ENCODE results near the gene CPA2. TPM values are rescaled to one million over a fixed set of nuclear protein-coding genes. Genes with fewer than 3 reads are reported as not detected.

The CPA2 gene
- total and polyA plus RNA-seq, 2 experiments from 2014 or later = not detected

- TF ChIP-seq ZNF462 (CRISPR knock-in tag; IDR thresholded peaks at IDR 0.05) (no peak), EZH2phosphoT487 (IDR thresholded peaks at IDR 0.05; ENCODE audit: unreplicated experiment) (no peak), ETS1 (IDR thresholded peaks at IDR 0.05) (no peak), JUNB (IDR thresholded peaks at IDR 0.05; ENCODE audit: unreplicated experiment) (no peak), ZNF331 (CRISPR knock-in tag; IDR thresholded peaks at IDR 0.05; ENCODE audit: low read depth) (no peak)
Measured at GRCh38 chr7:130303982-130304381, 37.3 kb downstream of the CPA2 start (continued).

- DNase-seq (ENCODE audit: low spot score) (no peak), ATAC-seq (no peak)
- Mint-ChIP-seq H3K4me1 (no peaks in the 10 kb centered on the region), H3K27ac (no peak overlapping the region), H3K4me3 (no peak overlapping the region), H3K36me3 (ENCODE audit: low read depth) (no peaks in the 10 kb centered on the region), H3K27me3 (ENCODE audit: insufficient read depth, low read depth, poor library complexity) (peaks cover 9% of the 10 kb centered on the region), H3K9me3 (no peaks in the 10 kb centered on the region; the same call in 2 of the 3 replicates)
- Histone ChIP-seq H3K79me2 (replicated peaks; ENCODE audit: insufficient read depth) (no peaks in the 10 kb centered on the region), H3K9me2 (ENCODE audit: insufficient read depth) (no peaks in the 10 kb centered on the region), H3F3A (replicated peaks; ENCODE audit: low read depth) (no peaks in the 10 kb centered on the region), H3K4me2 (no peak overlapping the region), H2AFZ (peak overlapping the region; percentile 14; the same call in 1 of the 2 replicates), H4K20me1 (replicated peaks; ENCODE audit: insufficient read depth) (no peaks in the 10 kb centered on the region), H3K27me3 (ENCODE audit: insufficient read depth) (no peaks in the 10 kb centered on the region), H3K4me1 (ENCODE audit: insufficient read depth) (no peaks in the 10 kb centered on the region), H3K36me3 (ENCODE audit: insufficient read depth) (no peaks in the 10 kb centered on the region), H3K4me3 (no peak overlapping the region), H3K27ac (ENCODE audit: low read depth) (no peak overlapping the region)
- TF ChIP-seq REST (IDR thresholded peaks at IDR 0.05; ENCODE audit: unreplicated experiment) = no peak
- no peak for TF ChIP-seq CREB1 (CRISPR knock-in tag; IDR thresholded peaks at IDR 0.05; ENCODE audit: low read depth)
- TF ChIP-seq ZNF114 (CRISPR knock-in tag; IDR thresholded peaks at IDR 0.05) = no peak
- no peak for TF ChIP-seq CTCF (conservative IDR thresholded peaks at IDR 0.05; ENCODE audit: low read depth in 2 of 2)
Measured at GRCh38 chr7:130304878-130305277, 38.2 kb downstream of the CPA2 start.
